ENCODE results near the gene ACSL5.

DNA sequence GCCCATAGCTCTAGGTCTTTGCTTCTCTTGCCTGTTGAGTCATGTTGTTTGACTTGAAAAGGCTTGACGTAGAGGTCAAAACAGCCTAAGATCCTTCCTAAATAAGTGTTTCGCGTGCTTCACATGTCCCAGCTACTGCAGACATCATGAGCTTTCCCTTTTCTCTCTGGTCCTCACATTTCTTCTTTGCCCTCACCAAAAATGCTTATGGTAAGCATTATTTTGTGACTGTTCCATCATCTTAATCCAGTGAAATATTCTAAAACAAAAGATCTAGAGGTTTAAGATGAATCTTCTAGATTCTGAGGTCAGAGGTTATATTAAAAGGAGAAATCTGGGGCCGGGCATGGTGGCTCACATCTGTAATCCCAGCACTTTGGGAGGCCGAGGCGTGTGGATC, 8.5 kb upstream of the ACSL5 start:
- TF ChIP-seq, protein P1, sequence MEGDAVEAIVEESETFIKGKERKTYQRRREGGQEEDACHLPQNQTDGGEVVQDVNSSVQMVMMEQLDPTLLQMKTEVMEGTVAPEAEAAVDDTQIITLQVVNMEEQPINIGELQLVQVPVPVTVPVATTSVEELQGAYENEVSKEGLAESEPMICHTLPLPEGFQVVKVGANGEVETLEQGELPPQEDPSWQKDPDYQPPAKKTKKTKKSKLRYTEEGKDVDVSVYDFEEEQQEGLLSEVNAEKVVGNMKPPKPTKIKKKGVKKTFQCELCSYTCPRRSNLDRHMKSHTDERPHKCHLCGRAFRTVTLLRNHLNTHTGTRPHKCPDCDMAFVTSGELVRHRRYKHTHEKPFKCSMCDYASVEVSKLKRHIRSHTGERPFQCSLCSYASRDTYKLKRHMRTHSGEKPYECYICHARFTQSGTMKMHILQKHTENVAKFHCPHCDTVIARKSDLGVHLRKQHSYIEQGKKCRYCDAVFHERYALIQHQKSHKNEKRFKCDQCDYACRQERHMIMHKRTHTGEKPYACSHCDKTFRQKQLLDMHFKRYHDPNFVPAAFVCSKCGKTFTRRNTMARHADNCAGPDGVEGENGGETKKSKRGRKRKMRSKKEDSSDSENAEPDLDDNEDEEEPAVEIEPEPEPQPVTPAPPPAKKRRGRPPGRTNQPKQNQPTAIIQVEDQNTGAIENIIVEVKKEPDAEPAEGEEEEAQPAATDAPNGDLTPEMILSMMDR (IDR thresholded peaks at IDR 0.05), result no peak
- TF ChIP-seq POLR2A (IDR thresholded peaks at IDR 0.05), result no peak
